IMR-90 (cell line): Measurements from ENCODE around the gene DHRS12.

Experiments used
- BHLHE40 ChIP-seq: fragments of 150-350 bp; IDR thresholded peaks from 2 replicates; pipeline ENCODE4 v1.6.1; 2016; ENCODE audit warnings: mild to moderate bottlenecking, low read depth, low read length
- CEBPB ChIP-seq: IDR thresholded peaks from 2 replicates; pipeline ENCODE4 v1.6.1; 2012; ENCODE audit warnings: low read depth, low read length, improper control_type of control experiment
- CHD1 ChIP-seq: IDR thresholded peaks from 2 replicates; pipeline ENCODE4 v1.6.1; 2012; ENCODE audit warnings: low read depth, low read length, improper control_type of control experiment
- FOS ChIP-seq: fragments of 150-350 bp; IDR thresholded peaks from 2 replicates; pipeline ENCODE4 v1.6.1; 2016; ENCODE audit warnings: low read depth, low read length
- MAFK ChIP-seq: IDR thresholded peaks from 2 replicates; pipeline ENCODE4 v1.6.1; 2012; ENCODE audit warnings: low read depth, low read length, improper control_type of control experiment
- MXI1 ChIP-seq: IDR thresholded peaks from 2 replicates; pipeline ENCODE4 v1.6.1; 2012; ENCODE audit warnings: low read depth, mild to moderate bottlenecking, low read length, moderate library complexity, borderline replicate concordance
- POLR2A ChIP-seq: IDR thresholded peaks from 2 replicates; pipeline ENCODE4 v1.6.1; 2012; ENCODE audit warnings: mild to moderate bottlenecking, low read depth, low read length
- RAD21 ChIP-seq: IDR thresholded peaks from 2 replicates; pipeline ENCODE4 v1.6.1; 2012; ENCODE audit warnings: low read length, improper control_type of control experiment
- RCOR1 ChIP-seq: IDR thresholded peaks from 2 replicates; pipeline ENCODE4 v1.6.1; 2012; ENCODE audit warnings: mild to moderate bottlenecking, low read length, improper control_type of control experiment; ENCODE audit not compliant: insufficient replicate concordance
- RFX5 ChIP-seq: IDR thresholded peaks from 2 replicates; pipeline ENCODE4 v1.8.0; 2012; ENCODE audit warnings: low read depth, mild to moderate bottlenecking, low read length, moderate library complexity
- SMC3 ChIP-seq: fragments of 150-350 bp; IDR thresholded peaks from 2 replicates; pipeline ENCODE4 v1.6.1; 2016; ENCODE audit warnings: low read depth, mild to moderate bottlenecking, antibody characterized with exemption, low read length, moderate library complexity
- TF ChIP-seq, protein P1 (sequence below): conservative IDR thresholded peaks from 2 replicates; pipeline ENCODE4 v1.5.1; 2012; ENCODE audit warnings: mild to moderate bottlenecking, low read depth, low read length, improper control_type of control experiment
- TF ChIP-seq, protein P2 (sequence below): fragments of 150-350 bp; IDR thresholded peaks from 2 replicates; pipeline ENCODE4 v1.6.1; 2017; ENCODE audit warnings: mild to moderate bottlenecking, antibody characterized with exemption, low read length, low read depth
- TF ChIP-seq, protein P3 (sequence below): fragments of 150-350 bp; IDR thresholded peaks from 2 replicates; pipeline ENCODE4 v1.6.1; 2016; ENCODE audit warnings: low read depth, mild to moderate bottlenecking, low read length, moderate library complexity, borderline replicate concordance

DNA sequence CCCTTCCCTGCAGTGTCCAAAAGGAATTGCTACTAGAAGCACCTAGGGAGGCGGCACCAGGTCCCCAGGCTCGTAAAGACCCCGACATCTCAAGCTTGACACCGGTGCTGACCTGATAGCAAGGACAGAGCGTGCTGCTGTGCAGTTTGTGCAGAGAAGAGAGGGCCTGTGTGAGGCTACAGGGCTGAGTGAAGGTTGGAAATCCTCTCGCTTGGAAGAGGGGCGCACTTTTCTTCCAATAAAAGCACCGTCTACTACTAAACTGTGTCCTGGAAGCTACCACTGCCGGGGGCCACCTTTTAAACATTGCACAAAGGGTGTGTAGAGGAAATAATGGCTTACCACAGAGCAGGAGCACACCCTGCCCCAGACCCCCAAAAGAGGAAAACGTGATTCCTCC is 30.0 kb upstream of the DHRS12 start:
- TF ChIP-seq, protein P1, sequence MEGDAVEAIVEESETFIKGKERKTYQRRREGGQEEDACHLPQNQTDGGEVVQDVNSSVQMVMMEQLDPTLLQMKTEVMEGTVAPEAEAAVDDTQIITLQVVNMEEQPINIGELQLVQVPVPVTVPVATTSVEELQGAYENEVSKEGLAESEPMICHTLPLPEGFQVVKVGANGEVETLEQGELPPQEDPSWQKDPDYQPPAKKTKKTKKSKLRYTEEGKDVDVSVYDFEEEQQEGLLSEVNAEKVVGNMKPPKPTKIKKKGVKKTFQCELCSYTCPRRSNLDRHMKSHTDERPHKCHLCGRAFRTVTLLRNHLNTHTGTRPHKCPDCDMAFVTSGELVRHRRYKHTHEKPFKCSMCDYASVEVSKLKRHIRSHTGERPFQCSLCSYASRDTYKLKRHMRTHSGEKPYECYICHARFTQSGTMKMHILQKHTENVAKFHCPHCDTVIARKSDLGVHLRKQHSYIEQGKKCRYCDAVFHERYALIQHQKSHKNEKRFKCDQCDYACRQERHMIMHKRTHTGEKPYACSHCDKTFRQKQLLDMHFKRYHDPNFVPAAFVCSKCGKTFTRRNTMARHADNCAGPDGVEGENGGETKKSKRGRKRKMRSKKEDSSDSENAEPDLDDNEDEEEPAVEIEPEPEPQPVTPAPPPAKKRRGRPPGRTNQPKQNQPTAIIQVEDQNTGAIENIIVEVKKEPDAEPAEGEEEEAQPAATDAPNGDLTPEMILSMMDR: no peak
- TF ChIP-seq, protein P2, sequence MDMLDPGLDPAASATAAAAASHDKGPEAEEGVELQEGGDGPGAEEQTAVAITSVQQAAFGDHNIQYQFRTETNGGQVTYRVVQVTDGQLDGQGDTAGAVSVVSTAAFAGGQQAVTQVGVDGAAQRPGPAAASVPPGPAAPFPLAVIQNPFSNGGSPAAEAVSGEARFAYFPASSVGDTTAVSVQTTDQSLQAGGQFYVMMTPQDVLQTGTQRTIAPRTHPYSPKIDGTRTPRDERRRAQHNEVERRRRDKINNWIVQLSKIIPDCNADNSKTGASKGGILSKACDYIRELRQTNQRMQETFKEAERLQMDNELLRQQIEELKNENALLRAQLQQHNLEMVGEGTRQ: no peak
- TF ChIP-seq RFX5: no peak
- TF ChIP-seq POLR2A: no peak
- TF ChIP-seq RCOR1: no peak
- no peak for TF ChIP-seq CHD1
- no peak for TF ChIP-seq CEBPB
- TF ChIP-seq, protein P3, sequence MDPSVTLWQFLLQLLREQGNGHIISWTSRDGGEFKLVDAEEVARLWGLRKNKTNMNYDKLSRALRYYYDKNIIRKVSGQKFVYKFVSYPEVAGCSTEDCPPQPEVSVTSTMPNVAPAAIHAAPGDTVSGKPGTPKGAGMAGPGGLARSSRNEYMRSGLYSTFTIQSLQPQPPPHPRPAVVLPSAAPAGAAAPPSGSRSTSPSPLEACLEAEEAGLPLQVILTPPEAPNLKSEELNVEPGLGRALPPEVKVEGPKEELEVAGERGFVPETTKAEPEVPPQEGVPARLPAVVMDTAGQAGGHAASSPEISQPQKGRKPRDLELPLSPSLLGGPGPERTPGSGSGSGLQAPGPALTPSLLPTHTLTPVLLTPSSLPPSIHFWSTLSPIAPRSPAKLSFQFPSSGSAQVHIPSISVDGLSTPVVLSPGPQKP: no peak
- no peak for TF ChIP-seq MXI1
- TF ChIP-seq BHLHE40: no peak
- TF ChIP-seq MAFK: no peak
- no peak for TF ChIP-seq RAD21
- TF ChIP-seq SMC3: no peak
- TF ChIP-seq FOS: no peak
